HL-60 (cell line): ENCODE results near the gene STXBP3.

Source experiments
- DNase-seq, 2 experiments: peaks; one replicate each; pipeline ENCODE4 v3.0.0-alpha.2; 2010 to 2020; ENCODE audit warnings: low read depth in 1 of 2, low spot score in 1 of 2
- H3K27ac ChIP-seq: fragments of 250-450 bp; sonication (Bioruptor Pico); replicated peaks from 2 replicates; pipeline ENCODE4 v1.5.1; 2020; ENCODE audit warnings: mild to moderate bottlenecking, moderate library complexity
- H3K27me3 ChIP-seq: fragments of 250-450 bp; sonication (Bioruptor Pico); 2 replicates; pipeline ENCODE4 v1.5.1; 2021; ENCODE audit warnings: mild to moderate bottlenecking, moderate library complexity; ENCODE audit not compliant: insufficient read depth, poor library complexity, severe bottlenecking
- H3K4me3 ChIP-seq: replicated peaks from 2 replicates; pipeline ENCODE4 v1.5.1; 2011; ENCODE audit warnings: mild to moderate bottlenecking, control low read depth, low read length; ENCODE audit not compliant: insufficient read depth
- GABPA ChIP-seq: IDR thresholded peaks from 2 replicates; pipeline ENCODE4 v1.6.1; 2012; ENCODE audit warnings: low read depth
- POLR2AphosphoS5 ChIP-seq: IDR thresholded peaks from 2 replicates; pipeline ENCODE4 v1.6.1; 2012; ENCODE audit warnings: low read depth
- SPI1 ChIP-seq: IDR thresholded peaks from 2 replicates; pipeline ENCODE4 v1.6.1; 2012; ENCODE audit warnings: low read depth, mild to moderate bottlenecking, borderline replicate concordance
- TF ChIP-seq, protein P1 (sequence below): IDR thresholded peaks from 2 replicates; pipeline ENCODE4 v1.6.1; 2012; ENCODE audit warnings: low read depth; ENCODE audit not compliant: insufficient replicate concordance
- TF ChIP-seq, protein P2 (sequence below): IDR thresholded peaks from one replicate; pipeline ENCODE4 v1.5.1; 2011; ENCODE audit warnings: low read length, control low read depth, inconsistent platforms; ENCODE audit not compliant: insufficient read depth

Gene STXBP3

DNA sequence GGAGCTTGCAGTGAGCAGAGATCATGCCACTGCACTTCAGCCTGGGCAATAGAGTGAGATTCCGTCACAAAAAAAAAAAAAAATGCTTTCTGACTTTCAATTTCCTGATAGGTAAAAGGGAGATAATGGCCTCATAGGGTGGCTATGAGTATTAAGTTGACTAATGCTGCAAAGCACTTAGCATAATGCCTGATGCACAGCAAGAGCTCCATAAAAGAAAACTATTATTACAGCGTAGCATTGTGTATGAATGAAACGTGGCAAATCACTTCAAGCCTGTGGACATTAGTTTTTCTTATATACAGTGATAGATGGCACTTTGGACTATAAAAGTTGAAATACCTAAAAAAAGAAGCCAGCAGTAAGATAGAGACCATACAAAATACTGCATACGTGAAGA is 17.0 kb upstream of the STXBP3 start:
- H3K27me3 ChIP-seq, result peaks cover 2% of the 10 kb centered on the region
- DNase-seq, result no peak
- TF ChIP-seq SPI1 (no peak), GABPA (no peak), POLR2AphosphoS5 (no peak)
- TF ChIP-seq, protein P1, sequence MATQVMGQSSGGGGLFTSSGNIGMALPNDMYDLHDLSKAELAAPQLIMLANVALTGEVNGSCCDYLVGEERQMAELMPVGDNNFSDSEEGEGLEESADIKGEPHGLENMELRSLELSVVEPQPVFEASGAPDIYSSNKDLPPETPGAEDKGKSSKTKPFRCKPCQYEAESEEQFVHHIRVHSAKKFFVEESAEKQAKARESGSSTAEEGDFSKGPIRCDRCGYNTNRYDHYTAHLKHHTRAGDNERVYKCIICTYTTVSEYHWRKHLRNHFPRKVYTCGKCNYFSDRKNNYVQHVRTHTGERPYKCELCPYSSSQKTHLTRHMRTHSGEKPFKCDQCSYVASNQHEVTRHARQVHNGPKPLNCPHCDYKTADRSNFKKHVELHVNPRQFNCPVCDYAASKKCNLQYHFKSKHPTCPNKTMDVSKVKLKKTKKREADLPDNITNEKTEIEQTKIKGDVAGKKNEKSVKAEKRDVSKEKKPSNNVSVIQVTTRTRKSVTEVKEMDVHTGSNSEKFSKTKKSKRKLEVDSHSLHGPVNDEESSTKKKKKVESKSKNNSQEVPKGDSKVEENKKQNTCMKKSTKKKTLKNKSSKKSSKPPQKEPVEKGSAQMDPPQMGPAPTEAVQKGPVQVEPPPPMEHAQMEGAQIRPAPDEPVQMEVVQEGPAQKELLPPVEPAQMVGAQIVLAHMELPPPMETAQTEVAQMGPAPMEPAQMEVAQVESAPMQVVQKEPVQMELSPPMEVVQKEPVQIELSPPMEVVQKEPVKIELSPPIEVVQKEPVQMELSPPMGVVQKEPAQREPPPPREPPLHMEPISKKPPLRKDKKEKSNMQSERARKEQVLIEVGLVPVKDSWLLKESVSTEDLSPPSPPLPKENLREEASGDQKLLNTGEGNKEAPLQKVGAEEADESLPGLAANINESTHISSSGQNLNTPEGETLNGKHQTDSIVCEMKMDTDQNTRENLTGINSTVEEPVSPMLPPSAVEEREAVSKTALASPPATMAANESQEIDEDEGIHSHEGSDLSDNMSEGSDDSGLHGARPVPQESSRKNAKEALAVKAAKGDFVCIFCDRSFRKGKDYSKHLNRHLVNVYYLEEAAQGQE, result no peak
- TF ChIP-seq, protein P2, sequence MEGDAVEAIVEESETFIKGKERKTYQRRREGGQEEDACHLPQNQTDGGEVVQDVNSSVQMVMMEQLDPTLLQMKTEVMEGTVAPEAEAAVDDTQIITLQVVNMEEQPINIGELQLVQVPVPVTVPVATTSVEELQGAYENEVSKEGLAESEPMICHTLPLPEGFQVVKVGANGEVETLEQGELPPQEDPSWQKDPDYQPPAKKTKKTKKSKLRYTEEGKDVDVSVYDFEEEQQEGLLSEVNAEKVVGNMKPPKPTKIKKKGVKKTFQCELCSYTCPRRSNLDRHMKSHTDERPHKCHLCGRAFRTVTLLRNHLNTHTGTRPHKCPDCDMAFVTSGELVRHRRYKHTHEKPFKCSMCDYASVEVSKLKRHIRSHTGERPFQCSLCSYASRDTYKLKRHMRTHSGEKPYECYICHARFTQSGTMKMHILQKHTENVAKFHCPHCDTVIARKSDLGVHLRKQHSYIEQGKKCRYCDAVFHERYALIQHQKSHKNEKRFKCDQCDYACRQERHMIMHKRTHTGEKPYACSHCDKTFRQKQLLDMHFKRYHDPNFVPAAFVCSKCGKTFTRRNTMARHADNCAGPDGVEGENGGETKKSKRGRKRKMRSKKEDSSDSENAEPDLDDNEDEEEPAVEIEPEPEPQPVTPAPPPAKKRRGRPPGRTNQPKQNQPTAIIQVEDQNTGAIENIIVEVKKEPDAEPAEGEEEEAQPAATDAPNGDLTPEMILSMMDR, result no peak
- no peak overlapping the region for H3K4me3 ChIP-seq
- H3K27ac ChIP-seq, result no peak overlapping the region

DNA sequence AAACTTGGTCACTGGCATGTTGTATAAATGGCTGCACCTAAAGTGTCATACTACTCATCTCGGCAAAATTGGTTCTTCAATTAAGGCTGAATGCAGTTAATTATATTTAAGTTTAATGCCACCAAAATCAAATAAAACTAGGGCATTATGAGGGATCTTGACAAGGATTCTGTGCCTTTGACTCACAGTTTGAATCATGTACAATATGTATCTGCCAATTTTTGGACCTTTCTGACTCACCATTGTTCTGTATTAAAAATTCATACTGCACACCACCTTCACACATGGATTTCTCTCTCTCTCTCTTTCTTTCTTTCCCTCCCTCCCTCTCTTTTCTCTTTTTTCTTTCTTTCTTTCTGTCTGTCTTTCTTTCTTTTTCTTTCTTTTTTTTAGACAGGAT is 14.1 kb upstream of the STXBP3 start:
- Histone ChIP-seq H3K4me3 (no peak overlapping the region), H3K27me3 (peaks cover 2% of the 10 kb centered on the region), H3K27ac (no peak overlapping the region)
- TF ChIP-seq GABPA, result no peak
- TF ChIP-seq, protein P2, result no peak
- no peak for TF ChIP-seq POLR2AphosphoS5
- TF ChIP-seq SPI1, result no peak
- TF ChIP-seq, protein P1, result no peak
- DNase-seq, result no peak

DNA sequence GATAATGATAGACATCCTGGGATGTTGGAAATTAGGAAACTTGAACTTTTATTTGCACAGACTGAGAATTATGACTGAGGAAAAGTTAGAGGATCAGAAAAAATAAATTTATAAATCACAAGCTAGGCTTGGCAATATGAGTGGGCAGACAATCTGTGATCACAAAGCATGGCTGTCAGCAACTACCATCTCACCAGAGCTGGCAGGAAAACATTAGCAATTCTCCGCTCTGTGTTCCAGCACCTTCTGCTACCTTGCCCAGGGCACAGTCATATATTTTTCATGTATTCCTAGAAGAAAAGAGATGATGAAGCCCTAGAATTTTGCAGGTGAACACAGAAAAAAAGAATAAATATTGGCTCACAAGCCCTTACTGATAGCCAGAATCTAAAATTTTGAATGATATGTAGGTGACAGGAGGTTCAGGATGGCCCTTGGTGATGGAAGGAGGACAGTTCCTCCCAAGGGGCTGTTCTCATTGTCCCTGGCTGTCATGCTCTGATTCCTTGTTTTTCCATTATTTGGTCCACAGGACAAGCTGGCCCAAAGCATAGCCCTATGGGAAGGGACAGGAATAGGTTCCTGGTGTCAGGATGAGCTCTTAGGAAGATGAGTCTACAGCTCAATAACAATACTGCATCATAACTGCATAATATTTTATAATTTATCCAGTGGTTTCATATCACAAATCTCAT is 12.2 kb upstream of the STXBP3 start:
- Histone ChIP-seq H3K27me3 (peaks cover 2% of the 10 kb centered on the region), H3K27ac (no peak overlapping the region), H3K4me3 (no peak overlapping the region)
- TF ChIP-seq POLR2AphosphoS5 (no peak), SPI1 (no peak), GABPA (no peak)
- TF ChIP-seq, protein P2, result no peak
- TF ChIP-seq, protein P1, result no peak
- DNase-seq, result no peak
